GM20000 (cell line): Measurements from ENCODE around the gene SMCO2.

Experiments
- DNase-seq: peaks from one replicate; pipeline ENCODE4 v3.0.0; 2012; ENCODE audit warnings: low spot score
- TF ChIP-seq, protein P1 (sequence below): IDR thresholded peaks from 2 replicates; pipeline ENCODE4 v1.5.1; 2012; ENCODE audit warnings: mild to moderate bottlenecking, control low read depth; ENCODE audit errors: extremely low read depth, missing control alignments

The SMCO2 gene

DNA sequence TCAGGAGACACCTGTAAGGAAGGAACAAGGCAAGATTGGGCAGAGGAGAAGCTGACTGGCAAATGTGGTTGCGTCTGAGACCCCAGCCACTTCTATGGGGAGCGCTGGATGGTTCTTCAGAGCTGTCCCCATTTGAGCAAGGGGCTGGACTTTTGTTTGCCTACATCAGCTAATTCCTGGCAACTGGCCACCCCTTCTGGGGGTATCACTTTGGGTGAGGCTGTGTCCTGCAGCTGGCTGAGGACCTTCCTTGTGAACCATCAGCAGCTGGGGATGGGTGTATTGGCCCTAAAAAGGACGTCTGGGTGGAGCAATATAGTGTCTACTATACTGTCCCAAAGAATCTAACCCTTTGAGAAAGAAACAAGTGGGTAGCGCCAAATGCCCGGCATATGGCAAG is 101.1 kb downstream of the SMCO2 start:
- TF ChIP-seq, protein P1, sequence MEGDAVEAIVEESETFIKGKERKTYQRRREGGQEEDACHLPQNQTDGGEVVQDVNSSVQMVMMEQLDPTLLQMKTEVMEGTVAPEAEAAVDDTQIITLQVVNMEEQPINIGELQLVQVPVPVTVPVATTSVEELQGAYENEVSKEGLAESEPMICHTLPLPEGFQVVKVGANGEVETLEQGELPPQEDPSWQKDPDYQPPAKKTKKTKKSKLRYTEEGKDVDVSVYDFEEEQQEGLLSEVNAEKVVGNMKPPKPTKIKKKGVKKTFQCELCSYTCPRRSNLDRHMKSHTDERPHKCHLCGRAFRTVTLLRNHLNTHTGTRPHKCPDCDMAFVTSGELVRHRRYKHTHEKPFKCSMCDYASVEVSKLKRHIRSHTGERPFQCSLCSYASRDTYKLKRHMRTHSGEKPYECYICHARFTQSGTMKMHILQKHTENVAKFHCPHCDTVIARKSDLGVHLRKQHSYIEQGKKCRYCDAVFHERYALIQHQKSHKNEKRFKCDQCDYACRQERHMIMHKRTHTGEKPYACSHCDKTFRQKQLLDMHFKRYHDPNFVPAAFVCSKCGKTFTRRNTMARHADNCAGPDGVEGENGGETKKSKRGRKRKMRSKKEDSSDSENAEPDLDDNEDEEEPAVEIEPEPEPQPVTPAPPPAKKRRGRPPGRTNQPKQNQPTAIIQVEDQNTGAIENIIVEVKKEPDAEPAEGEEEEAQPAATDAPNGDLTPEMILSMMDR, result no peak
- no peak for DNase-seq

DNA sequence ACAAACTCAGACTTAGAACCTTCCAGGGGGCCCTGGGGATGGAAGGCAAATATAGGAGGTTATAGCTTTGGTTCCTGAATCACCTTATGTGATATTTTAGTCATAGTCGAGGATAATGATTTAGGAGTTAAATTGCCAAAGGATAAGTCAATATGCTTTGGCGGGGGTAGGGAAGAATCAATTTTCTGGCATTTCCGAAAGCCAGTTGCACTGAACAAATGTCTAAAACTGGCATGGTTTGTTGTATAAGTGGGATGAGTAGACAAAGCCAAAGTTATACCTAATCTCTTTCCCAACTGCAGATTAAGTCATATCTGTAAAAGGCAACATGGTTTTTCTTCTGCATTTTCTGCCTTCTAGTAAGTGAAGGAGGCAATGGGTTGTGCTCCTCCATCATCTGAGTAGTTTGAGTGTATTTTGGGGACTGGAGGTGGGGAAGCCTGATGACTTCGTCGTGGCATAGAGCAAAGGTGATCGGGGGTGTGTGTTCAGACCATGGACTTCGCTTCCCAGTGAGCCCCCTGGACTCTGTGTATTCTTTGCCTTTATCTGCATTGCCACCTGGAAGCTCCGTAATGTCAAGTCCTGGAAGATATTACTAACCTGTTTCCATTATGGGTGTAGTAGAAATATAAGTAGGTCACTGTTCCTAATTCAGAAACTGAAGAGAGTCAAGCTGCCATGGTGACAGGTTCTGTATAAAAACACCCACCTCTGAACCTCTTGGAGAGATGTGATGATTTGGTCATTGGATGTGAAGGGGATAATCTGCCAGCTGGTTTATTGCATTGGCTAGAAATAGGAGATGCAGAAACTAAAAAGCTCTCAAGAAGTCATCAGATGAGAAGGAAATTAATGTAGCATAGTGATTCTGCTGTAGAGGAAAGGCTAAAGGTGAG is 102.0 kb downstream of the SMCO2 start:
- DNase-seq, result no peak

DNA sequence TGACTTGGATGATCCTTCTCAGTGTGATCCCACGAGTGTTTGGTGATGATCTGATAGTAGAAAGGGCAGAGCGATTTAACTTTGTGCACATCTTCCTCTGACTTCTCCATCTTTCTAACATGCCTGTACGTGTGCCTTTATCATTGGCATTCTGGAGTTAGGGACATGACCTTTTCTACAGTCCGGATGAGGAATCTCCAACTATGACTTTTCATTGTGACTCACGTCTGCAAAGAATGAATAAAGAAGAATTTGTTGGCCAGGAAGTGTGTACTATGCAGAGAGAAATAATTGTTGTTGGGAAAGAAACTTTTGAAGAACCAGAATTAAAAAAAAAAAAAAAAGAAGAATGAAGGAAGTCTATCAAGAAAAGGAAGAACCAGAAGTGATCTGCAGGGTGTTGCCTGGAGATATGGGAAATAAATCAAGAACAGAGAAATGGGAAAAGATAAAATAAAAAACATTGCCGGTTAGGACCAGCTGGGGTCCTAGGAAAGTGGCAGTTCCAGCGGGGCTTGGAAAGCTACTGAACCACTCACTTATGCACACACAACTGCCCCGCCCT is 102.8 kb downstream of the SMCO2 start:
- no peak for DNase-seq
- TF ChIP-seq, protein P1, result no peak

More for the DNA sequence above, 102.0 kb downstream of the SMCO2 start:
- TF ChIP-seq, protein P1, result no peak

DNA sequence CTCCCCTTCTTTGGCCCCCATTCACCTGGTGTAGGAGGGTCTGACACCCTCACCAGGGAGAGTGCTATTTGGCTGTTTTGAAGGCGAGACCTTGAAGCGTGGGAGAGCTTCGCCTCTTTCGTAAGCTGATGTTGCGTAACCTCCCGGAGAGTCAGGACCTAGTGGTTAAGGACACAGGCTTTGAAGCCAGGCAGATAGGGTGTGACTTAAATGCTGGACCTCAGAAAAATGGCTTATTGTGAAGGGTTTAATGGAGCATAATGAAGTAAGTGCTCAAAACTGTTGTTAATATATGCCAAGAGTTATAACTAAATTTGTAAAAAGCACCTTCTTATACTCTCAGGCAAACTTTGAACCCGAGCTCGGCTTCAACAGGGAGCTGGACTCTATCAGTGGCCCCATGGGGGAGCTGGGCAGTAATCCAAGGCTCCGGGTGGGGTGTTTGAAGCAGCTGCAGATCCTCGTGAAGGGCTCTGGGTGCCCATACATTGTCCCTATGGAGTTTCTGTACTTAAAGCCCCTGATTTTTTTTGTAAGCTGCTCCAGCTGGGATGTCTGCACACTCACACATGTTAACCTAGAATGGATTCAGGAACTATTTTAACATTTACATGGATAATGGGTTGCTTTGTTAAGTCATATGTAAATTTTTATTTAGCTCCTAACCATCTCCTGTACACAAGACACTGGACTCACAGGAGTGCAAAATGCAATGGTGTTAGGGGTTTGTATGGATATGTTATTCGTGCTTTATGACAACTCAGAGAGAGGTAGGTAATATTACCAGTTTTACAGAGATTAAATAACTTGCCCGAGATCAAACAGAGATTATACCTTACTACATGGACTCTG is 103.5 kb downstream of the SMCO2 start:
- TF ChIP-seq, protein P1, result no peak
- DNase-seq, result no peak

DNA sequence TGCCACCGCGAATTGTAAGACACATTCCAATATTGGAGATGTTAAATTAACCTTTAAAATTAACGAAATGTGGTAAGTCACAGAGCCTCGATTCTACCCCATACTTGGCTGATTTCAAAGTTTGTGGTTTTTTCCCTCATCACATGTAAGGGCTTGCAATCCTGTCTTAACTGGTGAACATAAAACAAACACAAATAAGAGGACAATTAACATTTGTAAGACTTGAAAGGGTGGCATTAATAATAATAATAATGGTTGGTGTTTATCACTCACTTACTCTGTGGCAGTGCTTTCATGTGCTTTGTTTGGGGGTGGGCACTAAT is 104.1 kb downstream of the SMCO2 start:
- TF ChIP-seq, protein P1, result no peak
- no peak for DNase-seq

DNA sequence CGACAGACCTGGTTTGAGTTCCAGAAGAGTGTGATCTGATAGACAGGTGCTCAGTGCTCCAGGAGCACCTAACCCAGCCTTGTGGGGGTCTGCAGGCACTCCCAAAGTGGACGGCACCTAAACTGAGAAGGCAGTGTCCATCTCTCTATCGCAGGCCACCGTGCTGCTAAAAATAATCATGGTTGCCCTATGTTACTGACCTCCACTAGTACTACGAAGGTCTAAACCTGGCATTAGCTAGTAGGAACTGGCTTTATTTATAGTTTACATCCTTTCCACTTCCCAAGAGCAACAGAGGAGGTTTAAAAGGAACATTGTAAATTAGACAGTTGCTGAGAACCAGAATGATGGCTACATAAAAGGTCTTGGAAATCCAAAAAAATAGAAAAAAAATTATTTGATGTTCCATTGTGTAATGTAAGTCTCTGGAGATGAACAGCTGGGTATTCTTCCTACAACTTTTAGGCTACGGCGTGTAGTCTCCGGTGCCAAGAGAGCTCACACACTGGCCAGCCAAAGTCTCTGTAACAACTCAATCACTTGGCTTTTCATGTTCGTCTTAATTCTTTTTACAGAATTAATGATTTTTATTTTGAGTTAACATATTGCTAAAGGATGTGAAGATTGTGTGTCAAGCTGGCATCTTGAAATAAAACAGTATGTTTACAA is 104.8 kb downstream of the SMCO2 start:
- TF ChIP-seq, protein P1, result no peak
- no peak for DNase-seq
